ENCODE results near the gene PZP.

Gene PZP

GRCh38 chr12:9122091-9122609 is 86.0 kb downstream of the PZP start:
- DNase-seq = no peak

DNA sequence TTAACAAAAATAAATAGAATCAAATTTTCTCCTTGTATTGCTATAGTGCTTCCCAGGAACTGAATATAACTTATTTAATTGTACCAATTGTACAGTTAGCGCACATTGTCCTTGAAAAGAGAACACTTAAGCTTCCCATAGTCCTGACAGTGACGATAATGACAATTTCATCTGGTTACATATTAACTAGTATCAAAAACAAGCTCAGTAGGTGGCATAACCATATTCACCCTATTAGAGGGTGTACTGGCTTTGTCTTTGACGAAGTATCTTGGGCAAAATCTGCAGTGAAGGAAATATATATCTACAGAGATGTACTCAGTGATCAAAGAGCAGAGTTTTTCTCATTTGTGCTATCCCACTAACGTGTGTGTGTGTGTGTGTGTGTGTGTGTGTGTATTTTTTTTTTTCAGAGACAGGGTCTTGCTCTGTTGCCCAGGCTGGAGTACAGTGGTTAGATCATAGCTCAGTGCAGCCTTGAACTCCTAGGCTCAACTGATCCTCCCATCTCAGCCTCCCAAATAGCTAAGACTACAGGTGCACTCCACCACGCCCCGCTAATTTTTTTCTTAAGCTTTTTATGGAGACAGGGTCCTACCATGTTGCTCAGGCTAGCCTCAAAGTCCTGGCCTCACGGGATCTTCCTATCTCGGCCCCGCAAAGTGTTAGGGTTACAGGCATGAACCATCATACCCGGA is 87.6 kb downstream of the PZP start:
- DNase-seq = no peak

- DNase-seq = no peak
Observed at GRCh38 chr12:9118158-9118557, 90.0 kb downstream of the PZP start.

- no peak for DNase-seq
Observed at GRCh38 chr12:9115731-9116559, 92.2 kb downstream of the PZP start, which contains the start of gene A2M. Gene A2M (minus strand): TSS chr12:9115919. CDS start chr12:9115849, 70 bp downstream.

- no peak for DNase-seq
Observed at GRCh38 chr12:9114946-9115345, 93.2 kb downstream of the PZP start.

GRCh38 chr12:9113987-9114309 is 94.2 kb downstream of the PZP start:
- DNase-seq = no peak

DNA sequence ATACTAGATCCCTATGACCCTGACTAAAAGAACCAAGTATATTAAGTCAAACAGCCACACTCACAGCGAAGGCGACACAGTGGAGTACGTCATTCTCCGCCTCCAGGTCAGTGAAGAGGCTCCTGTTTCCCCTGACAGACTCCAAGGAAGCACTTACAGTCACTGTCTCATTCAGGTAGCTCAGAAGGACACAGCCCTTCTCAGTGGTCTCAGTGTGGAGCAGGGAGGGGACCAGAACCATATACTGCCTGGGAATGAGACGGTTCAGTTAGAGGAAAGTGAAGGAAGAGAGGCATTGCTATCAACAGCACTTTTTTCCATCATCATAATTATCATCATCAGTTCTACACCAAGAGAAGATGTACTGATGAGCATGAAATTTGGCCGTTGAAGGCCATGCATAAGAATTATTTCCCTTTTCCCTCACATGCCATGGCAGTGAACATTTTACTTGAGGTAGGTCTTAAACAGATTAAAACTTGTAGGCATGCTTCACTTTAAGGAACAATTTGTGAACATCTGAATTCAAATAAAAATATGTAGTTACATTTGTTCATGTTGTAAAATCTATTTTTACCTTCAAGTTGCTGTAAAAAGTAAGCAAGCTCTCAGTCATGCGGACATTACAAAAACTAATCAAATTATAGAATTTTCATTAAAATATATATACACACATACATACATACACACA is 94.8 kb downstream of the PZP start:
- DNase-seq = no peak

- DNase-seq = no peak
Observed at GRCh38 chr12:9112076-9112853, 95.9 kb downstream of the PZP start.

- DNase-seq = no peak
Observed at GRCh38 chr12:9111525-9111924, 96.7 kb downstream of the PZP start.

- DNase-seq = no peak
Observed at GRCh38 chr12:9109737-9110491, 98.3 kb downstream of the PZP start.

DNA sequence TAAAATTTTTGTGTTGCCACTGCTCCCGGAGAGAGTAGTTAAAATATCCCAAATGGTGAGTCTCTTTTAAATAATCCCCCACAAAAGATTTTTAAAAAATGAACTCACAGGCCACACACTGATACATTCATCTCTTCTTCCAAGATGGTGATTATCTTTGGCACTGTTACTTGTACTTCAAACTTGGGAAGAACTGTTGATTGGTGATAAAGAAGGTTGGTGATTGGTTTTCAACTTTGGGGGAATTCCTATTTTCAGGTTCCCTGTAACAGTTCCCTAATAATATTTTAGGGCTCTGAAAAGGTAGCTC is 99.0 kb downstream of the PZP start:
- DNase-seq = no peak

- DNase-seq = no peak
Observed at GRCh38 chr12:9108504-9109212, 99.5 kb downstream of the PZP start.

- DNase-seq = no peak
Observed at GRCh38 chr12:9107542-9107873, 100.7 kb downstream of the PZP start.

DNA sequence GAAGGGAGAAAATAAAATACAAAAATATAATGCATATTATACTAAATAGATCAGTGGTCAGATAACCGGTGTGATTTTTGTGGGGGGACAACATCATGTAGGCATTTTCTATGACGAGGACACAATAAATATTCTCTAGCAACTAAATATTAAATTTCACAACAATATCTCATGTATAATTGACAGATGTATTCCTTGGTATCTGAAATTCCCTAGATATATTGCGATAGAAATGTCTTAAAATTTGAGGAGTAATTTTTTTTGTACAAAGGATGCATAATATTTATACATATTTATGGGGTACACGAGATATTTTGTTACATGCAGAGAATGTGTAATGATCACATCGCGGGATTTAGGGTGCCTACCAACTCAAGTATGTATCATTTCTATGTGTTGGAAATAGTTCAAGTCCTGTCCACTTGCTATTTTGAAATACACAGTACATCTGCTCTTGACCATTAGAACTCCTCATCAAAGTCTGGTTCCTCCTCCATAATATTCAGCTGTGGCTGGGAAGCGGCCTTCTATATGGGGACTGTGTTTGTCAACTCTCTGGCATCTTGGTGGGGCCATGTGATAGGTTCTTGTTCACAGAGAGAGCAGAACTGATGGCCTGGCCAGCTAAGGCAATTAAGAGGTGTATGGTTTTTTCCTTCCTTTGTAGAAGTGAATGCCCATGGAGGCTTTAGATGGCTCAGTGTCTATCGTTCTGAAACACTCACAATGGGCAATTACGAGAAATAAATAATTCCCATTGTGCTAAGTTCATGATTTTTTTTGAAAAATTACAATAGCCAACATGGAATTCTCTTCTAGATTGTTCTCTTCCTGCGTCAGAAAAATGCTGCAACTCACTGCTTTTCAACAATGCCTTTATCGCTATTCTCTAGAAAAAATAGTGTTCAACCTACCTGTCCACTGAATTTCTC is 101.3 kb downstream of the PZP start:
- DNase-seq = no peak

DNA sequence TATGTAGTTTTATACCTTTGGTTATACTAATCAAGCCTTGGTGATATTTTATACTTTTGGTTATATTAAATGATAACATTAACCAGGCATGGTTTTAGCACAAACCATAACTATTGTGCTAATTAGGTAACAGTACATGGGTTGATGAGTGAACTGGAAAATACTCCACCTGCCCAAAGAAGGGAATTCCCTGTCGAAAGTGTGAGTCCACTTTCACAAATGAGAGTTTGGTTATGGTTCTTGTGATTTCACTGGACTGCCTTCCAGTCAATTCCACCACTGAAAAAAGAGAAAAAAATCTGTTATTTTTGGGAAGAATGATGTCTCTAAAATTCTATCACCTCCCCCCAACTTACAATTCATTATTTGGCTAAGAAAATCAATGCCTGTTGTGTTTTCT is 102.1 kb downstream of the PZP start:
- DNase-seq = no peak

DNA sequence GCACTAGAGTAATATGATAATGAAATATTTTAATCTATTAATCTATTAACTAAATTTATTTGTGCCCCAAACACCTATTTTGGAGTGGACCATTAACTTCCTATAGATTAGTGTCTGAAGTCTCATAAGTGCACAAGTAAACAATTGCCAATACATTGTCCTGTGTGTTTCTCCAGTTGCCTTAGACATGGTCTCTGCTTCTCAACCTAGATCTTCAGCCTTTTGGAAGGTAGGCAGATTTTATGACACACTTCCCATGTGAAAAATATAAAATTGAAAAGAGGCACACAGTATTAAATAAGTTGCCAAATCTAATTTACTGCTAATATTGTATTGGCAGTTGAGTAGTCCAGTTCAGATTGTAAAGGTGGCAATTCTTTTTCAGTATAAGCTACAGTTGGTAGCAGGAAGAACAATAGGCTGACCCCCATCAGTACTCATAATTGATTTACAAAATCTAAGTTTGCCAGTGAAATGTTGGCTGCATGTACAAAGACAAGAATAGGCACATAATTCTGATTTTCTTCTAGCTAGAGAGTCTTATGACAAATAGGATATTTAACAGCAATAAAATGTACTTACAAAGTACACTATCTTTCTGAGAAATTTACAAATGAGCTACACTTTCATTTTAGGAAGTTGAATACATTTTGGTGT is 103.3 kb downstream of the PZP start:
- no peak for DNase-seq

GRCh38 chr12:9104087-9104486 is 104.1 kb downstream of the PZP start:
- no peak for DNase-seq

DNA sequence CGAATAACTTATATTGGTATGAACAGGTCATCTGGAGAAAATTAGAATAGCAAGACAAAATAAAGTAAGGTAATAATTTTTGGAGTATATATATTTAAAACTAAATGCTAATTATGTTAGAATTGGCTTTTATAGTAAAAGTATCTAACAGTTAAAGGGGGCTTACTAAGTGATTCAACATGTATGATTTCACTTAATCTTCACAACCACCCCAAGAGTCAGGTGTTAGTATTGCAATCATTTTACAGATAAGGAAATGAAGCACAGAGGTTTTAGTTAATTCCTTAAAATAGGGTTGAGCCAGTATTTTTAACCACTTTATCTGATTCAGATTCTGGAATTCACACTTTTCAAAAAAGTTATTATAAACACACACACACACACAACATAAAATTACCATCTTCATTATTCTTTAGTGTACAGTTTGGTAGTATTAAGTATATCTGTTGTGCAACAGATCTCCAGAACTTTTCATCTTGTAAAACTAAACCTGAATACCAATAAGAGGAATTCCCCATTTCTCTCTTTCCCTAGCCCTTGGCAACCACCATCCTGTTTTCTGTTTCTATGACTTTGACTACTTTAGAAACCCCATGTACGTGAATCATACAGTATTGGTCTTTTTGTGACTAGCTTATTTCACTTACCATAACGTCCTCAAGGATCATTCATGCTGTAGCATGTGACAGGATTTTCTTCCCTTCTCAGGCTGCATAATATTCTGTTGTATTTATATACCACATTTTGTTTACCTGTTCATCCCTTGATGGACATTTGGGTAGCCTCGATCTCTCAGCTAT is 104.9 kb downstream of the PZP start:
- DNase-seq = no peak

DNA sequence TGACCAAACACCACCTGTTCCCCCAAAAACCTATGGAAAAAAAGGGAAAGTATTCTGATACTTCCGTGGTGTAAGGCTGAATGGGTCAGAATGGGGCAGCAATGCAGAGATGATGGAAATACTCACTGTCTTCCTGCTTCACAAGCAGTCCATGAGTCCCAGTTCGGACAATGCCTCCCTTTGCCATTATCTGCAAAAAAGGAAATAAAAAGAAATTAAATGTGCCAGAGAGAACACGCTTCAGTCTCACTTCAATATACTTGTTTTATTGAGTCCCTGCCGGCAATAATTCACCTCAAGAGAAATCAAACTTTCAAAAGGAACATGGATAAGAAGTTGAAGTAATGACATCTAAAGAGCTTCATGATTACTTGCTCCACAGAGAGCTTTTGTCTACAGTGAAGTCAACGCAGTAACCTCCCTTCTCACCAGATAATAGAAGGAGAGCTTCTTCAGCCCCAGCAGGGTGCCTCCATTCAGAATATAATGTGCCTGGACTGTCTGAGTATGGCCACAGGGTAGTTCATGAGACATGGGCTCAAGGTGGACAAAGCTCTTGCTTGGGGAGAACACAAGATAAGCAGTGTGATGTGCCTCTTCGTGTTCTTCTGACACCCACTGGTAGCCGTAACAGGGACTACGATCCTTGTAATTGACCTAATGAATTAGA is 107.0 kb downstream of the PZP start:
- DNase-seq = no peak
